HT-29 (cell line): ENCODE results near the gene HOXC6. TPM values are rescaled to one million over a fixed set of nuclear protein-coding genes. Genes with fewer than 3 reads are reported as not detected.

Experiments
- DNase-seq: peaks from one replicate; pipeline ENCODE4 v3.0.0-alpha.2; 2015; ENCODE audit warnings: low spot score
- total RNA-seq: library from RNA; depleted of rRNA; stranded (reverse); fragments of >200 nt; shearing (Covaris generic); gene quantifications from 2 replicates; pipeline ENCODE4 v1.2.3, GENCODE V29; 2014

HOXC6 gene
- total RNA-seq, 1 experiment from 2014 or later, result 1.4 TPM

- no peak for DNase-seq
Measured at GRCh38 chr12:54001283-54002187, 26.7 kb upstream of the HOXC6 start.

GRCh38 chr12:54002278-54002914 is 25.8 kb upstream of the HOXC6 start:
- no peak for DNase-seq

- no peak for DNase-seq
Measured at GRCh38 chr12:54002915-54003389, 25.3 kb upstream of the HOXC6 start.

DNA sequence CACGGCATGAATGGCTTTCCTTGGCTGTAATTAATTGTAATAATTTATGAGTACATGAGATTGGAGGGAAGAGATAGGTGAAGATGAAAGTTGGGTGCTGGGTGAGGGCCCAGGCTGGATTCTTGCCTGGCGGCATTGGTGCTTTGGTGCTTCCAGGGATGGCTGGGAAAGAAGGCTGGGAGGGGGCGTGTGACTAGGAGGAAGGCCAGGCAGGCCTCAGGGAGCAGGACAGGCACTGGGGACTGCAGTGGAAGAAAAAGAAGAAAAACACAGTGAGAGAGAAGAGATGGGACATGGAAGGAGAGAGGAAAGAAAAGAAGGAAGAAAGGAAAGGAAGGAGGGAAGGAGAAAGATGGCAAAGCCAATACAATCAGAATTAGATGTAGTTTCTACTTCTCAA is 24.6 kb upstream of the HOXC6 start:
- no peak for DNase-seq

- peak; percentile 59 for DNase-seq
Measured at GRCh38 chr12:54004063-54004840, 24.0 kb upstream of the HOXC6 start.

DNA sequence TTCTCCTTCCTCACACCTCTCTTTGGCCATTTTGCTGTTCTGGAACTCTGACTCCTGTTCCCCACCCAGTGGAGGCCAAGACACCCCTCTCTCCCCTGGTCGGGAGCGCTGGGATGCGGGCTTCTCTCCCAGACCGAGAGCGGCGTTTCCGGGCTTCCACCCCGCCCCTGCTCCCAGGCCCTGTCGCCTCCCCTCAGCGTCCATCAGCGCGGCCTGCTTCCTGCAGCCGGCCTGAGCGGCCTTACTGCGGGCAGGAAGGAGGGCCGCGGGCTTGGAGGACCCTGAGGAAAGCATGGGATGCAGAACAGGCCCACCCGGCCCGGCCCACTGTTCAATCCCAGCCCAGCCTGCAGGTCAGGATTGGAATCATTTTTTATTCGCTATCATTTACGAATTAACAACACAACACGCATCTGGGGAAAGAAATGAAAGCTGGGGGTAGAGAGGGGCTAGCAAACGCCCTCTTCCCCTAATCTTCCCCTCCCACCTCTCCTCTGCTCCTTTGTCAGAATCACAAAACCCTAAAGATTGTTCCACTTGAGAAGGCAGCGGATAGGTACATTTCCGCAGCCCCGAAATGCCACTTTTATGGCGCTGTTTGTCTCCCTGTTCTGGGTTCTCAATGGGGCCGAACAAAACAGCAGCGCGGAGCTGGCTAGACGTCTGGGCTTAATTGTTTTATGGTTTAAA is 23.3 kb upstream of the HOXC6 start:
- DNase-seq, result no peak

GRCh38 chr12:54005531-54005852 is 22.7 kb upstream of the HOXC6 start:
- DNase-seq, result no peak

DNA sequence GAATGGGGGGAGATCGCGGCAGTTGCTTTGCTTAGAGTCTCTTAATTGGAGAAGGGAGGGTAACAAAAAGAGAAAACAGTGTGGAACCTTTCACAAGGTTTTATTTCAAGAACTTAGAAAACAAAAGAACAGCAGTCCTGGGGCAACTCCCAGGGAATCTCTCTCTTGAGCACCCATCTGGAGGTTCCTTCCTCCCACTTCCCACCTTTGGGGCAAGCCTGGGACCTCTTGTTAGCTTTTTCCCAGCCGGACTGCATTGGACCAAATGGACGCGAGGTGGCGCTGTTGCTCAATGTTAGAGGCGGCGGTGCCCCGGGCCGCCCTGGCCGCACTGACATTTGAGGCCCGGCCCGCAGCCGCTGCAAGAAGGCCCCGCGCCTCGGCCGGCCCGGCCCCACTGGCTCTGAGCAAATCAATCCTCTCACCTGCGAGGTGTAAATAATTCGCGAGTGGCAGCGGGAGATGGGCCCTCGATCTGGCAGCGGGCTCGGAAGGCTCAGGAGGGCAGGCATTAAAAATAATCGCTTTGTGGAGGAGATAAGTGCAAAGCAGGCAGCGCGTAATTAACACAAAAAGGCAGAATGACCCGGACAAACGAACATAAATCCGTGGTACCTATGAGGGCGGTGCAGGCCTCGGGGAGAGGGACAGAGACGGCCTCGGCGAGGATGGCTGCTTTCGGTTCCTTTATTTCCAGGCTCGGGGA is 22.2 kb upstream of the HOXC6 start:
- peak; percentile 95 for DNase-seq

GRCh38 chr12:54006559-54007220 is 21.6 kb upstream of the HOXC6 start:
- DNase-seq, result no peak

- no peak for DNase-seq
Measured at GRCh38 chr12:54007538-54008259, 20.5 kb upstream of the HOXC6 start.

DNA sequence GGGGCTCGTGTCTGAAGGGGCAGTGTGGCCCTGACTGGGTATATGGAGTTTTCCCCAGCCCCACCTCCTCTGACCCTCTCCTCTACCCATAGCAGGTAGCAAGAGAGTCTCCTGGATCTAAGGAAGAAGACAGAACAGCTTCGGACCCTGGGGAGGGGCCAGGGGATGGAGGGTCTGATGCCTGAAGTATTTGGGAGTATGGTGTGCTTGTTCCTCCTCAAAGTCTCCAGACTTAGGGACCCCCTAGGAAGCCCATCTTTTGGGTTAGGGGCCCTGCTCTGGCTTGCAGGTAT is 20.0 kb upstream of the HOXC6 start:
- DNase-seq, result no peak

DNA sequence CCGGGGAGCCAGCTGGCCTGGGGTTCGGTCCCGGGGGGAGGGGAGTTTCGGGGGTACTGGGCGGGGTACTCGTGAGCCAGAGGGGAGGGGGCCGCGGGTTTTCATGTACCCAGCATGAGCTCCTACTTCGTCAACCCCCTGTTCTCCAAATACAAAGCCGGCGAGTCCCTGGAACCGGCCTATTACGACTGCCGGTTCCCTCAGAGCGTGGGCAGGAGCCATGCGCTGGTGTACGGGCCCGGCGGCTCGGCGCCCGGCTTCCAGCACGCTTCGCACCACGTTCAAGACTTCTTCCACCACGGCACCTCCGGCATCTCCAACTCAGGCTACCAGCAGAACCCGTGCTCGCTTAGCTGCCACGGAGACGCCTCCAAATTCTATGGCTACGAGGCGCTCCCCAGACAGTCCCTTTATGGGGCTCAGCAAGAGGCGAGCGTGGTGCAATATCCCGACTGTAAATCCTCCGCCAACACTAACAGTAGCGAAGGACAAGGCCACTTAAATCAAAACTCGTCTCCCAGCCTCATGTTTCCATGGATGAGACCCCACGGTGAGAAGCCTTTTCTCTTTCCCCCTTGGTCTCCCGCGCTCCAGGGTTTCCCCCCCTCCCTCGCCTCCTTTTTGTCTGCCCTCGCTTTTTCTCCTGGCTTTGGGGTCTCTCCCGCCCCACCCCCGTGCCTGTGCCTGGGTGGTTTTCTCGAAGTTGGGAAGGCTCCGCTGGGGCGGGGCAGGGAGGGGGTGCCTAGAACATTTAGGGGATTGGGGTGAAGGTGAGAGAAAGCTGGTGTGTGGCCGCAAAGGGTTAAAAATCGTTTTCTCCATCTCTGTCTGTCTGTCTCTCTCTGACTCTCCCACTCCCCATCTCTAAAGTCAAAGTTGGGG is 18.8 kb upstream of the HOXC6 start:
- no peak for DNase-seq

DNA sequence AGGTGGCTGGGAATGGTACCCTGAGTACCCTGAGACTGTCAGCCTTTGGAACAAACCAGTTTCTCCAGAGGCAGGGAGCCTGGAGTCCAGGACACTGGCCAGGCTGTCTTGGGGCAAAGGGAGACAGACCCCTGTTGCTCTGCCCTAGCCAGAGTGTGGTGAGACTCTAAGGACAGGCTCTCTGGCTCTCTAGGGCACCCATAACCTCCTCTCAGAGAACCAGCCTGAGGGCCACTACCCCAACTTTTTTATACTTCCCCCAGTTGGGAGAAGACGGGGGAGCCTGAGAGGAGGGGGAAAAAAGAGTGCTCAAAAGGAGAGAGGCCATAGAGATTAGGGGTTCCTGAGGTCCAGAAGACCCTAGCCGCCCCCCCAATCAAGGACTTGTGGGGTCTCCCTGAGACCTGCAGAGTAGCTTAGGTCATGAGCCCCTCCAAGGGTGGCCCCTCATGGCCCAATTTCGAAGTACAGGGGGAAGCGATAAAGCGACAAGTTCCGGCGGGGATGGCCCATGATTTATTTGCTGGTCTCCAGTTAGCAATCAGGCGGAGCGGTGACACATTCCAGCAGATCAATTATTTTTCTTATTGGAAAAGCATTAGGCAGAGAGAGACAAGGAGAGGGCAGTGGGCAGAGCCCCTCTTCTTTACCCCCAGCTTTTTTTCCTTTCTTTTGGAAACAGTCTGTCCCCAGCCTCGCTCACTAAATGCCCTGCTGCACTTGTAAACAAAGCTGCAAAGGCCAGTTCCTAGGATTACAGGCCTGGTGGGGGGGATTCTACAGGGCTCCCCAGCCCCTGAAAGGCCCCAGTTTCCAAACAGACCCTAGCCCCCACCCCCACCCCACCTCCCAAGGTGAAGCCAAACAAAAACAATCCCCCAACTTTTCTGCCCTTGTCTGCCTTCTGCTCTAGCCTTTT is 17.9 kb upstream of the HOXC6 start:
- DNase-seq, result no peak

DNA sequence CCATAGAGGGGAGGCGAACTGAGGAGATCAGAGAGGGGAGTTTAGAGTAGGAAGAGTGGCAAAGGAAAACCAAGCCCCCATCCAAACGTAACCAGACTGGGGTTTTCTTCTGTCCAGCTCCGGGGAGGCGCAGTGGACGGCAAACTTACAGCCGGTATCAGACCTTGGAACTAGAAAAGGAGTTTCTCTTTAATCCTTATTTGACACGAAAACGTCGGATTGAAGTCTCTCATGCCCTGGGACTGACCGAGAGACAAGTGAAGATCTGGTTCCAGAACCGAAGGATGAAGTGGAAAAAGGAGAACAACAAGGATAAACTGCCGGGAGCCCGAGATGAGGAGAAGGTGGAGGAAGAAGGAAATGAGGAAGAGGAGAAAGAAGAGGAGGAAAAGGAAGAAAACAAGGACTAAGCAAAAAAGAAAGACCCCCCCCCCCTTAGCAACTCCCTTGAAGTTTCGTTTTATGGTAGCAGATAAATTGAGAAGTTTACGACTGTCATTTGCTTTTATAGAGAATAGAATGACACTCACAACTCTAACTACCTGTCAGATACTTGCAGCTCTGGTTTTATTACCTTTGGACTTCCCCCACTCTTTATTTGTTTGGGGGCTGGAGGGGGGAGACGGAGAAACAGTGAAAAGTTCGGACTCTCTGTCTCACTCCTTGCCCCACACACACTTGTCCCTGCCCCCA is 17.1 kb upstream of the HOXC6 start:
- DNase-seq, result no peak

DNA sequence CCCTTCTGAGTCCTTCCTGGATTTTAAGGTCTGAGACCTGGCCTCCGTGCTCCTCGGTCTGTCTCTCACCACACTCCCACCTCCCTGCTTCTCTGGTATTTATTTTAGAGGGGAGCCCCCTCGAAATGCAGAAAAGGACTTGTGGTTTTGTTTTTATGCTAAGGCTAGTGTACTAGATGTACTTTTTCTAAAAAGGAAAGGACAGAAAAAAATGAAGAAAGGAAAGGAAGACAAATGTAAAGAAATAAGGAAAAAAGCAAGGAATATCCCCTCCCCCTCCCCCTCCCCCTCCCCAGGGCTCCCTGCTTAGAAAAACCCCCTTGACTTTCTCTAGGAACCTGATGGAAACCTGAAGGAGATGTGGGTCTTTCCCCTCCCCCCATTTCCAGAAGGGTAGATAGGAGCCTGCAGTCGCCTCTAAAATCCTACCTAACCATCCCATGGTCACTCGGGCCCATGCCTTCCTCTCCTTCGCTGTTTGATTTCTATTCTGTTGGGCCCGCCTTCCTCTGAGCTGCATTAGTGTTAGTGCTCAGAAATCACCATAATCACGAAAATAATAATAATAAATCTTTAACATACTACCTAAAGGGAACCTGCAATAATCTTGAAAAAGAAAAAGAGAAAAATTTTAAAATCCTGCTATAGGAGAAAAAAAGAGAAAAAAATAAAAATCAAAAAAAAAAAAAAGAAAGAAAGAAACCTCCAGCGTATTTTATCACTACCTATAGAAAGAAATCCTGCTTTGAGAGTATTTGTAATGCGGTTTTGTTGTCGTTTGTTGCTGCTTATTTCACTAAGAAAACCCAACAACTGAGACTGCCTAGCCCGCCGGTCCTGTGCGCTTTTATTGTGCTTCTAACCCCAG is 16.3 kb upstream of the HOXC6 start:
- no peak for DNase-seq
